SIG-M5 (cell line): ENCODE measurements around the gene MEGF6.

Experiments
- DNase-seq: peaks from one replicate; lab custom pipeline; 2025; lab: John Stamatoyannopoulos, UW

MEGF6 gene

GRCh38 chr1:3457910-3458883, 153.1 kb downstream of the MEGF6 start:
- no peak for DNase-seq

GRCh38 chr1:3456964-3457909, 154.1 kb downstream of the MEGF6 start:
- DNase-seq = no peak

GRCh38 chr1:3456449-3456963, 154.8 kb downstream of the MEGF6 start:
- DNase-seq = no peak

DNA sequence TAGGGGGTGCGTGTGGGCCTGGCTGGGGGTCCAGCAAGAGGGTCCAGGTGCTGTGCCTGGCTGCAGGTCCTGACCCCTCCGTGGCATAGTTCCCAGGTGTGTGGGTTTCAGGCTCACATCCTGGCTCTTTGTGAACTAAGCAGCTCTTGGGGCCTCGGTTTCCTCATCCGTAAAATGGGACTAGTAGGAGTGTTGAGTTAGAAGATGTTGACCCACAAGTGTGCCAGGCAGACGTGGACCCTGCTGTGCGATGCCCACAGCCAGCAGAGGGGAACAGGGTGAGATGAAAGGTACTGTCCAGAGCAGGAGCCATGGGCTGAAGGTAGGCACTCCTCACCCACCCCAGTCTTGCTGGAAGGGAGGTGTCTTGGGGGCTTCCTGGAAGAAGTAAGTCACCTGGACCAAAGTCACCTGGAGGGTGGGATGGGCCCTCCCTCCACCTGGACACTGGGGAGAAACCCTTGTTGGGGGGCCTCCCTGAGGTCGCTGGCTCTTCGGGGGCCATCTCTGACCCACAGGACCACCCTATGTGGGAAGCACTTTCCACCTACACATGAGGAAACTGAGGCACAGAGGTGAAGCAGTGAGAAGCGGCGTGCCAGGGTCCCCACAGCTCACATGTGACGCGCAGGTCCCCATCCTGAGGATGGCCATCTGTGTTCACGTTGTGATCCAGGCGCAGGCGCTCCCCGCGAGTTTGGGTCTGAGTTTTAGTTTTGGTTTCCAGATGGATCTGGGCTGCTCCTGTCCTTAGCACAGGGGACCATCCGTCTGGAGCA, 155.4 kb downstream of the MEGF6 start:
- DNase-seq = no peak

- DNase-seq = no peak
Observed at GRCh38 chr1:3454811-3455618, 156.3 kb downstream of the MEGF6 start.

GRCh38 chr1:3453891-3454810, 157.2 kb downstream of the MEGF6 start, which contains the start of gene ARHGEF16:
Gene ARHGEF16, plus strand, starts transcription at chr1:3454665. Its CDS starts 8,420 bp downstream, at chr1:3463085.
- no peak for DNase-seq

DNA sequence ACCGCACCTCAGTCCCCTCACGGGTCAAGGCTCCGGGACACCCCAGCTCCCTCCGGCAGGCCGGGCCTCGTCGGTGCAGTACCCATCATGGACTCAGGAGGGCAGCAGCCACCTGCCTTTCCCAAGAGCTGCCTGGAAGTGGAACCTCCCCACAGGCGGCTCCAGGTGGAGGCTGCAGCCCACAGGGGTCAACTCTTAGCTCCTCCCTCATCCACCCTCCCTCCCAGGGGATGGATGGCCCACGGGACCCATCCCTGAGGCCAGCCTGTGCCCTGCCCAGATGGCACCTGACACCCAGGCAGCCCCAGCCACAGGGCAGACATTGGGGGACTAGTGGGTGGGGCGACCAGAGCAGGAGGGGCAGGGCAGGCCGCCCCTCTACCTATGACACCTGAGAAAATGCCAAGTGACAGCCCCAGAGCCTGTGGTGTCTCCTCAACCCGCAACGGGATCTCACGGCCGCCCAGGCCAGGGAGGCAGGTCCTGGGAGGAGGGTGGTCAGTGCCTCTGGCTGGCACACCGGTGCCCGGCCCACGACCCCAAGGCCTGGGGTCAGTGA, 158.0 kb downstream of the MEGF6 start:
- no peak for DNase-seq

DNA sequence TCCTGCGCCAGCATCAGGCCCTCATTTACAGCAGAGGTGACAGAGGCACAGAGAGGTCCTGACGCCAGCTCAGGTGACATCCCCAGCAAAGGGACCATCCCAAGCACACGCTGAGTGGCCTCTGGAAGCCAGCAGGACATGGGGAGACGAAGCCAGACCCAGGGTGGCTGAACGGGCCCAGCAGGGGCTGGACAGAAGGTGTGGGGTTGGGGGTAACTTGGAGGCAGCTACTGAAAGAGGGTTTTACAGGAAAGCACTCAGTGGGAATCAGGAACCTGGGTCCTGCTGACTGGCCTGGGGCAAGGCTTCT, 158.5 kb downstream of the MEGF6 start:
- no peak for DNase-seq

GRCh38 chr1:3451994-3452865, 159.1 kb downstream of the MEGF6 start:
- DNase-seq = no peak

- DNase-seq = no peak
Observed at GRCh38 chr1:3450983-3451382, 160.3 kb downstream of the MEGF6 start.

- DNase-seq = no peak
Observed at GRCh38 chr1:3450202-3450863, 161.0 kb downstream of the MEGF6 start.

- no peak for DNase-seq
Observed at GRCh38 chr1:3444736-3445135, 166.6 kb downstream of the MEGF6 start.

GRCh38 chr1:3444298-3444697, 167.0 kb downstream of the MEGF6 start:
- no peak for DNase-seq

DNA sequence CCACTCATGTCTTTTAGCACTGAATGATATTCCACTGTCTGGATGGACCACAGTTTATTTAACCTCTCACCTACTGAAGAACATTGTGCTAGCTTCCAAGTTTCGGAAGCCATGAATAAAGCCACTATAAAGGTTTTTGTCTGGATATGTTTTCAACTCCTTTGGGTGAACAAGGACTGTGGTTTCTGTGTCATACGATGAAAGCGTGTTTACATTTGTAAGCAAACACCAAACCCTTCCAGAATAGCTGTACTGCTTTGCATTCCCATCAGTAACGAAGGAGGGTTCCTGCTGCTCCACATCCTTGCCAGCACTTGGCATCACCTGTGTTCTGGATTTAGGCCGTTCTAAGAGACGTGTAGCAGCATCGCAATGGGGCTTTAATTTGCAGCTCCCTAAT, 167.5 kb downstream of the MEGF6 start:
- DNase-seq = no peak

DNA sequence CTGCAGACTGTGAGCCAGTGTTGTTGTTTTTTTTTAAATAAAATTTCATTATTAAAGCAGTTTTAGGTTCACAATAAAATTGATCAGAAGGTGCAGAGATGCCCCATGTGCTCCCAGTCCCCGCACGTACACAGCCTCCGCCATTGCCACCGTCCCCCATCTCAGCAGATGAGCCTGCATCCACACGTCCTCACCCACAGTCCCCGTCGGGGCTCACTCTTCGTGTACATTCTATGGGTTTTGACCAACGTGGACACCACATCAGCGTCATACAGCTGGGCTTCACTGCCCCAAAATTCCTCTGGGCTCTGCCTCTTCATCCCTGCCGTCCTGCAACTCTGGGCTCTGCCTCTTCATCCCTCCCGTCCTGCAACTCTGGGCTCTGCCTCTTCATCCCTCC, 168.4 kb downstream of the MEGF6 start:
- DNase-seq = no peak

- DNase-seq = no peak
Observed at GRCh38 chr1:3442331-3442730, 169.0 kb downstream of the MEGF6 start.

- no peak for DNase-seq
Observed at GRCh38 chr1:3441880-3442279, 169.4 kb downstream of the MEGF6 start.

- no peak for DNase-seq
Observed at GRCh38 chr1:3441410-3441847, 169.9 kb downstream of the MEGF6 start.
